ENCODE results near the gene CES1. TPM values are rescaled to one million over a fixed set of nuclear protein-coding genes. Genes with fewer than 3 reads are reported as not detected.

CES1 gene
- total and polyA plus RNA-seq, 9 donors, result 1.5 to 114 (median 24.6) TPM

DNA sequence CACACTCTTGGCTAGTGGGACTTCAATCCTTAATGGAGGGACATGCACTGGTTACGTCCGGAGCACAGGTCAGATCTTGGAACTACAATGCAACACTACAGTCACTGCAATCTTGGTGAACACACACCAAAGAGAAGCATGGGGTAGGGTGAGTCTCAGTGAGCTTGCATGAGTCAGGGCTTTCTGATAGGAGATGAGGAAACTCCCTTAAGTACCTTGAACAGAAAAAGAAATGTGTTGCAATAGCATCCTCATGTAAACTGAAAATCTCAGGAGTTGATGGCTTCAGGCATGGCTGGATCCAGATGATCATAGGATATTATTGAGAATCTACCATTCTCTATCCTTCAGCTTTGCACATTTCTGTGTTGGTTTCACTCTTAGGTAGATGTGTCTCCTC, 54.1 kb downstream of the CES1 start:
- Histone ChIP-seq H3K36me3 (no peaks in the 10 kb centered on the region), H3K27me3 (no peaks in the 10 kb centered on the region), H3K27ac (no peak overlapping the region), H3K4me3 (no peak overlapping the region), H3K4me1 (ENCODE audit: insufficient read depth) (no peaks in the 10 kb centered on the region), H3K9me3 (no peaks in the 10 kb centered on the region)
- TF ChIP-seq, protein P1, sequence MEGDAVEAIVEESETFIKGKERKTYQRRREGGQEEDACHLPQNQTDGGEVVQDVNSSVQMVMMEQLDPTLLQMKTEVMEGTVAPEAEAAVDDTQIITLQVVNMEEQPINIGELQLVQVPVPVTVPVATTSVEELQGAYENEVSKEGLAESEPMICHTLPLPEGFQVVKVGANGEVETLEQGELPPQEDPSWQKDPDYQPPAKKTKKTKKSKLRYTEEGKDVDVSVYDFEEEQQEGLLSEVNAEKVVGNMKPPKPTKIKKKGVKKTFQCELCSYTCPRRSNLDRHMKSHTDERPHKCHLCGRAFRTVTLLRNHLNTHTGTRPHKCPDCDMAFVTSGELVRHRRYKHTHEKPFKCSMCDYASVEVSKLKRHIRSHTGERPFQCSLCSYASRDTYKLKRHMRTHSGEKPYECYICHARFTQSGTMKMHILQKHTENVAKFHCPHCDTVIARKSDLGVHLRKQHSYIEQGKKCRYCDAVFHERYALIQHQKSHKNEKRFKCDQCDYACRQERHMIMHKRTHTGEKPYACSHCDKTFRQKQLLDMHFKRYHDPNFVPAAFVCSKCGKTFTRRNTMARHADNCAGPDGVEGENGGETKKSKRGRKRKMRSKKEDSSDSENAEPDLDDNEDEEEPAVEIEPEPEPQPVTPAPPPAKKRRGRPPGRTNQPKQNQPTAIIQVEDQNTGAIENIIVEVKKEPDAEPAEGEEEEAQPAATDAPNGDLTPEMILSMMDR (IDR thresholded peaks at IDR 0.05), result no peak
- TF ChIP-seq EP300 (IDR thresholded peaks at IDR 0.05) (no peak), POLR2A (IDR thresholded peaks at IDR 0.05) (no peak)
- intact Hi-C loops (cut with DNase I), result no loop called here
- no peak for DNase-seq
- 87 to 88% methylated on average over 2 of the region's 2 CpGs; no CpG with 5 or more reads in 1 of the 3 donors for WGBS, 3 donors

- no peak overlapping the region for H3K27ac ChIP-seq
- H3K9me3 ChIP-seq, result no peaks in the 10 kb centered on the region
- DNase-seq, result no peak
- WGBS, 3 donors, result 62 to 85% (median 62%) methylated on average over 4 of the region's 4 CpGs
- H3K27me3 ChIP-seq, result no peaks in the 10 kb centered on the region
- intact Hi-C loops (cut with DNase I), result no loop called here
- H3K4me3 ChIP-seq, result no peak overlapping the region
- TF ChIP-seq POLR2A (IDR thresholded peaks at IDR 0.05) (no peak), EP300 (IDR thresholded peaks at IDR 0.05) (no peak)
- TF ChIP-seq, protein P1 (IDR thresholded peaks at IDR 0.05), result no peak
- H3K36me3 ChIP-seq, result no peaks in the 10 kb centered on the region
- H3K4me1 ChIP-seq (ENCODE audit: insufficient read depth), result no peaks in the 10 kb centered on the region
These were observed 57.0 kb downstream of the CES1 start for GRCh38 chr16:55775857-55776256.

DNA sequence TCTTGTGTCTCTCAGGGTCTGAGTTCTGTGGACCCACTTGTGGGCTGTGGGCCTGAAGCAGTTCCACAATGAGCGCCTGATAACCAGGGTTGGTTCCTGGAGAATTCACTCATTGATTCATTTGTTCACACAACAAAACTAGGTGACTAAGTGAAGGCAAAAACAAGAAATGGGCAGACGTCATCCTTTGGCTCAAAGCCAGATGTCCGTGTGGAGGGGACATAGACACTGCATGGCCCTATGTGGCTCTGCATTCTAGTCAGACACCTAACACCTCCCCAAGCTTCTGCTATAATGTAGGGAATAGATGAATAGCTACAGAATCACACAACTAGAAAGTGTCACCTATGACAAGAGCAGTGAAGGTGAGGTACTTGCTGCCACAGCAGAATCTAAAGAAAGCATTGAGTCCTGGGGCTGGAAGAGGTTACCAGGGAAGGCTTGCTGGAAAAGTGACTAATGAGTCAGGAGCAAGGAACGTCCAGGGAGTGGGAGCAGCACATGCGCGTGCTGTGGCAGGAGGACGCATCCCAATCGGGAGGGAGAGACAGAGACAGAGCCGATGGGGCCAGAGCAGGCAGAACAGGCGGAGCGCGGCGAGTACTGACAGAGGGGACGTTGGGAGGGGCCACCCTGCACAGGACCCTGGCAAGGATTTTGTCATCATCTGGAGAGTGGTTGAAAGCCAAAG, 58.9 kb downstream of the CES1 start:
- Histone ChIP-seq H3K4me3 (no peak overlapping the region), H3K4me1 (ENCODE audit: insufficient read depth) (no peaks in the 10 kb centered on the region), H3K36me3 (no peaks in the 10 kb centered on the region), H3K9me3 (no peaks in the 10 kb centered on the region), H3K27ac (no peak overlapping the region), H3K27me3 (no peaks in the 10 kb centered on the region)
- TF ChIP-seq EP300 (IDR thresholded peaks at IDR 0.05) (no peak), POLR2A (IDR thresholded peaks at IDR 0.05) (no peak)
- TF ChIP-seq, protein P1 (IDR thresholded peaks at IDR 0.05), result no peak
- intact Hi-C loops (cut with DNase I), result no loop called here
- WGBS, 3 donors, result 56 to 75% (median 60%) methylated on average over 14 of the region's 14 CpGs
- DNase-seq, result no peak

GRCh38 chr16:55765161-55765560, 67.7 kb downstream of the CES1 start:
- intact Hi-C loops (cut with DNase I), result loop anchor here in 1 of 4 donors (10.0 kb wide), 1 partner anchor 60 kb away; no protein-coding TSS in a partner anchor
- TF ChIP-seq EP300 (IDR thresholded peaks at IDR 0.05) (no peak), POLR2A (IDR thresholded peaks at IDR 0.05) (no peak)
- TF ChIP-seq, protein P1 (IDR thresholded peaks at IDR 0.05), result no peak

More at GRCh38 chr16:55765161-55765560, 67.7 kb downstream of the CES1 start:
- 31 to 81% (median 39%) methylated on average over 3 of the region's 3 CpGs for WGBS, 3 donors
- H3K4me3 ChIP-seq, result no peak overlapping the region
- no peaks in the 10 kb centered on the region for H3K9me3 ChIP-seq
- H3K27ac ChIP-seq, result no peak overlapping the region
- no peaks in the 10 kb centered on the region for H3K36me3 ChIP-seq
- H3K4me1 ChIP-seq (ENCODE audit: insufficient read depth), result no peaks in the 10 kb centered on the region
- no peak for DNase-seq
- no peaks in the 10 kb centered on the region for H3K27me3 ChIP-seq

Measured in ovary (tissue), 9 donors.